Tibial artery (tissue), 4 donors: ENCODE data around the gene CNR2.

Source experiments
- DNase-seq, 2 donors: peaks; one replicate each; pipeline ENCODE4 v3.0.0-alpha.2; 2019
- H3K27ac ChIP-seq, 2 donors: fragments of 200-600 bp; sonication (generic) in 1 of 2; 1 replicate in 1 of 2; 2 replicates in 1 of 2; pipeline ENCODE4 v1.5.1; 2018 to 2019; ENCODE audit warnings: mild to moderate bottlenecking in 1 of 2
- H3K27me3 ChIP-seq, 2 donors: fragments of 200-600 bp; sonication (generic) in 1 of 2; one replicate each; pipeline versions ENCODE4 v1.5.1 to v1.6.0; 2016 to 2019
- H3K36me3 ChIP-seq, 3 donors: fragments of 200-600 bp; sonication (generic) in 2 of 3; one replicate each; pipeline ENCODE4 v1.5.1; 2016 to 2019; ENCODE audit warnings: mild to moderate bottlenecking in 2 of 3
- H3K4me1 ChIP-seq, 4 donors: fragments of 200-600 bp; sonication (generic) in 2 of 4; 1 replicate in 3 of 4; 2 replicates in 1 of 4; pipeline ENCODE4 v1.5.1; 2016 to 2019
- H3K4me3 ChIP-seq, 2 donors: fragments of 200-600 bp; sonication (generic) in 1 of 2; 1 replicate in 1 of 2; 2 replicates in 1 of 2; pipeline ENCODE4 v1.5.1; 2018 to 2019; ENCODE audit warnings: mild to moderate bottlenecking in 2 of 2
- H3K9me3 ChIP-seq, 3 donors: fragments of 200-600 bp; sonication (generic) in 1 of 3; one replicate each; pipeline ENCODE4 v1.5.1; 2016 to 2019
- intact Hi-C: fragments of 100-400 bp; cut with DNase I; formaldehyde crosslinking; loops from one replicate; pipeline ENCODE4 v1.15.0; 2023; ENCODE audit warnings: low total_unique reads
- TF ChIP-seq, protein P1 (sequence below), 2 experiments: fragments of 200-600 bp in 1 of 2; fragments of 450-650 bp in 1 of 2; IDR thresholded peaks; one replicate each; pipeline ENCODE4 v1.5.1; 2017 to 2019; ENCODE audit warnings: antibody characterized with exemption in 2 of 2, mild to moderate bottlenecking in 1 of 2, moderate library complexity in 1 of 2

Gene CNR2

GRCh38 chr1:23924601-23925000 is 11.4 kb upstream of the CNR2 start:
- Histone ChIP-seq H3K4me3 (no peak overlapping the region), H3K4me1 (peaks cover 0 to 49% (median 16%) of the 10 kb centered on the region in 4 donors), H3K9me3 (no peaks in the 10 kb centered on the region), H3K27me3 (no peaks in the 10 kb centered on the region), H3K36me3 (no peaks in the 10 kb centered on the region), H3K27ac (peak overlapping the region; percentile 29 to 88)
- peak in 1 of 2 donors; percentile 41 for DNase-seq
- intact Hi-C loops = no loop called here
- TF ChIP-seq, protein P1, sequence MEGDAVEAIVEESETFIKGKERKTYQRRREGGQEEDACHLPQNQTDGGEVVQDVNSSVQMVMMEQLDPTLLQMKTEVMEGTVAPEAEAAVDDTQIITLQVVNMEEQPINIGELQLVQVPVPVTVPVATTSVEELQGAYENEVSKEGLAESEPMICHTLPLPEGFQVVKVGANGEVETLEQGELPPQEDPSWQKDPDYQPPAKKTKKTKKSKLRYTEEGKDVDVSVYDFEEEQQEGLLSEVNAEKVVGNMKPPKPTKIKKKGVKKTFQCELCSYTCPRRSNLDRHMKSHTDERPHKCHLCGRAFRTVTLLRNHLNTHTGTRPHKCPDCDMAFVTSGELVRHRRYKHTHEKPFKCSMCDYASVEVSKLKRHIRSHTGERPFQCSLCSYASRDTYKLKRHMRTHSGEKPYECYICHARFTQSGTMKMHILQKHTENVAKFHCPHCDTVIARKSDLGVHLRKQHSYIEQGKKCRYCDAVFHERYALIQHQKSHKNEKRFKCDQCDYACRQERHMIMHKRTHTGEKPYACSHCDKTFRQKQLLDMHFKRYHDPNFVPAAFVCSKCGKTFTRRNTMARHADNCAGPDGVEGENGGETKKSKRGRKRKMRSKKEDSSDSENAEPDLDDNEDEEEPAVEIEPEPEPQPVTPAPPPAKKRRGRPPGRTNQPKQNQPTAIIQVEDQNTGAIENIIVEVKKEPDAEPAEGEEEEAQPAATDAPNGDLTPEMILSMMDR (IDR thresholded peaks at IDR 0.05) = no peak

DNA sequence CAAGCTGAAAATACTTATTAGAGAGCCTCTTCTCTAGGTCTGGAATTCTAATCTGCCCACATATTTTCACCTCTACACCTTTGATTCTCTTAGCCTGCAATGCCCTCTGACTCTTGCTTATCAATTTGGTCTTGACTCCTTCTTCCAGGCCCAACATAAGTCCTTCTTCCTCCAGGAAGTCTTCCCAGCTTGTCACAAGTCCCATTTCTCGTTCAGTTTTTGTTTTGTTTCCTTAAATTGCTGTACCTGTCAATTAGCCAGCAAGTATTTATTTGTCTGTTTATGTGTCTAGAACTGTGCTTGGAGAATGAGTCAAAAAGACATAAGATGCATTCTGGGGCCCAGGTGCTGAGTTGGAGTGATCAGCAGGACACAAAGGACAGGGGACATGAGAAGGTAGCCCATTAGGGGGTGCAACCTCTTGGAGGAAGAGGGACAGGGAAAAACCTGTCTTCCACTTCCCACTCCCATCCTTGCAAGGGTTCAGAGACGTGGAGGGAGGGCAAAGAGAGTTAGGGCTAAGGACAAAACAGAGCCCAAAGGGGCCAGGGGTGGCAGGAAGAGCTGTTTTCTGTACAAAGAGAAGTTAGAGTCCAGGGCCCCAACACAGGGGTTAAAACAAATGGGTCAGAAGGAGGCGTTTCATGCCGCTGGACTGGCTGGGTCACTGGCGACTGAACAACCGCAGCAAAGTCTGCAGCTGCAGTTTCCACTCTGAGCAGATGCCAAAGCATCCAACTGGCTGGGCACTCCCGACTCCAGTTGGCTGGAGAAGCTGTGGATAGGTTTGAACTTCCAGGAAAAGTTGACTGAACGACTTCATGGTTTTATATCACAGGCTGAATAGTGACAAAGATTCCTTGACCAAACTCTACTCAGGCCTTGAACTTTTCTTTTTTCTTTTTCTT is 10.7 kb upstream of the CNR2 start:
- H3K27ac ChIP-seq = peak overlapping the region; percentile 29 to 88
- peaks cover 0 to 52% (median 16%) of the 10 kb centered on the region in 4 donors for H3K4me1 ChIP-seq
- H3K27me3 ChIP-seq = no peaks in the 10 kb centered on the region
- no peaks in the 10 kb centered on the region for H3K36me3 ChIP-seq
- intact Hi-C loops = no loop called here
- no peaks in the 10 kb centered on the region for H3K9me3 ChIP-seq
- TF ChIP-seq, protein P1 (IDR thresholded peaks at IDR 0.05) = no peak
- no peak overlapping the region for H3K4me3 ChIP-seq
- DNase-seq = peak; percentile 55 to 76

- DNase-seq = peak; percentile 43 to 54
- H3K27me3 ChIP-seq = no peaks in the 10 kb centered on the region
- H3K4me3 ChIP-seq = no peak overlapping the region
- intact Hi-C loops = no loop called here
- H3K4me1 ChIP-seq = peaks cover 0 to 52% (median 16%) of the 10 kb centered on the region in 4 donors
- H3K9me3 ChIP-seq = no peaks in the 10 kb centered on the region
- TF ChIP-seq, protein P1 (IDR thresholded peaks at IDR 0.05) = no peak
- H3K36me3 ChIP-seq = no peaks in the 10 kb centered on the region
- peak overlapping the region in 1 of 2 donors; percentile 88 for H3K27ac ChIP-seq
Observed at GRCh38 chr1:23922321-23922943, 9.3 kb upstream of the CNR2 start.

- Histone ChIP-seq H3K9me3 (no peaks in the 10 kb centered on the region), H3K27me3 (peaks cover 0 to 6% of the 10 kb centered on the region in 2 donors), H3K4me3 (no peak overlapping the region), H3K27ac (no peak overlapping the region), H3K36me3 (no peaks in the 10 kb centered on the region), H3K4me1 (peaks cover 0 to 22% (median 10%) of the 10 kb centered on the region in 4 donors)
- TF ChIP-seq, protein P1 (IDR thresholded peaks at IDR 0.05) = peak; percentile 42 to 52
- DNase-seq = peak; percentile 67 to 76
- intact Hi-C loops = loop anchor here (5.0 to 10.0 kb wide), 3 partner anchors 52 to 139 kb away; partner anchors contain the start of genes FUCA1 and PITHD1
Observed at GRCh38 chr1:23916209-23917131, 3.3 kb upstream of the CNR2 start.

- H3K4me3 ChIP-seq = no peak overlapping the region
- intact Hi-C loops = loop anchor here (5.0 to 10.0 kb wide), 3 partner anchors 51 to 138 kb away; partner anchors contain the start of genes FUCA1 and PITHD1
- no peak for DNase-seq
- H3K36me3 ChIP-seq = no peaks in the 10 kb centered on the region
- peaks cover 0 to 12% (median 4%) of the 10 kb centered on the region in 4 donors for H3K4me1 ChIP-seq
- H3K9me3 ChIP-seq = no peaks in the 10 kb centered on the region
- peaks cover 0 to 9% of the 10 kb centered on the region in 2 donors for H3K27me3 ChIP-seq
- H3K27ac ChIP-seq = no peak overlapping the region
- TF ChIP-seq, protein P1 (IDR thresholded peaks at IDR 0.05) = no peak
Observed at GRCh38 chr1:23915466-23915865, 2.3 kb upstream of the CNR2 start.
